ENCODE data around the gene BACH2. TPM values are rescaled to one million over a fixed set of nuclear protein-coding genes. Genes with fewer than 3 reads are reported as not detected.
"Not testable (repeated sequence)": the region's sequence is repeated elsewhere in the genome, so short reads cannot be mapped to it uniquely, and the experiment has no call there.

The BACH2 gene
- total RNA-seq, 1 donor from 2014 or later: 4.3 TPM

- DNase-seq (ENCODE audit: low spot score): no peak
Measured at GRCh38 chr6:89972025-89972381, 324.6 kb downstream of the BACH2 start.

GRCh38 chr6:89971338-89972024 lies 325.2 kb downstream of the BACH2 start:
- not testable (repeated sequence) for DNase-seq (ENCODE audit: low spot score)

- DNase-seq (ENCODE audit: low spot score): no peak
Measured at GRCh38 chr6:89970609-89971337, 325.9 kb downstream of the BACH2 start.

- DNase-seq (ENCODE audit: low spot score): no peak
Measured at GRCh38 chr6:89970072-89970471, 326.6 kb downstream of the BACH2 start.

GRCh38 chr6:89966913-89967312 lies 329.7 kb downstream of the BACH2 start:
- no peak for DNase-seq (ENCODE audit: low spot score)

- DNase-seq (ENCODE audit: low spot score): no peak
Measured at GRCh38 chr6:89966228-89966544, 330.5 kb downstream of the BACH2 start.

GRCh38 chr6:89965441-89966227 lies 331.0 kb downstream of the BACH2 start:
- DNase-seq (ENCODE audit: low spot score): no peak

GRCh38 chr6:89963391-89963790 lies 333.3 kb downstream of the BACH2 start:
- DNase-seq (ENCODE audit: low spot score): no peak

- DNase-seq (ENCODE audit: low spot score): no peak
Measured at GRCh38 chr6:89961481-89961880, 335.2 kb downstream of the BACH2 start.

- no peak for DNase-seq (ENCODE audit: low spot score)
Measured at GRCh38 chr6:89959883-89960282, 336.8 kb downstream of the BACH2 start.

- no peak for DNase-seq (ENCODE audit: low spot score)
Measured at GRCh38 chr6:89956182-89956581, 340.5 kb downstream of the BACH2 start.

- no peak for DNase-seq (ENCODE audit: low spot score)
Measured at GRCh38 chr6:89955364-89955763, 341.3 kb downstream of the BACH2 start.

- no peak for DNase-seq (ENCODE audit: low spot score)
Measured at GRCh38 chr6:89954721-89955148, 341.9 kb downstream of the BACH2 start.

GRCh38 chr6:89952686-89953085 lies 344.0 kb downstream of the BACH2 start:
- no peak for DNase-seq (ENCODE audit: low spot score)

- DNase-seq (ENCODE audit: low spot score): no peak
Measured at GRCh38 chr6:89952105-89952671, 344.5 kb downstream of the BACH2 start.

GRCh38 chr6:89951574-89952104 lies 345.0 kb downstream of the BACH2 start:
- DNase-seq (ENCODE audit: low spot score): no peak

GRCh38 chr6:89950879-89951391 lies 345.7 kb downstream of the BACH2 start:
- DNase-seq (ENCODE audit: low spot score): no peak

GRCh38 chr6:89950446-89950845 lies 346.2 kb downstream of the BACH2 start:
- no peak for DNase-seq (ENCODE audit: low spot score)

- no peak for DNase-seq (ENCODE audit: low spot score)
Measured at GRCh38 chr6:89948876-89949275, 347.8 kb downstream of the BACH2 start.

- DNase-seq (ENCODE audit: low spot score): no peak
Measured at GRCh38 chr6:89944826-89945407, 351.7 kb downstream of the BACH2 start.

- no peak for DNase-seq (ENCODE audit: low spot score)
Measured at GRCh38 chr6:89944181-89944755, 352.4 kb downstream of the BACH2 start.

Measured in ureter (tissue), 1 donor.